ENCODE measurements around the gene TNNI3K.
A peak's percentile ranks its signal among the peaks of the same experiment; 100 is the strongest.

Gene TNNI3K

DNA sequence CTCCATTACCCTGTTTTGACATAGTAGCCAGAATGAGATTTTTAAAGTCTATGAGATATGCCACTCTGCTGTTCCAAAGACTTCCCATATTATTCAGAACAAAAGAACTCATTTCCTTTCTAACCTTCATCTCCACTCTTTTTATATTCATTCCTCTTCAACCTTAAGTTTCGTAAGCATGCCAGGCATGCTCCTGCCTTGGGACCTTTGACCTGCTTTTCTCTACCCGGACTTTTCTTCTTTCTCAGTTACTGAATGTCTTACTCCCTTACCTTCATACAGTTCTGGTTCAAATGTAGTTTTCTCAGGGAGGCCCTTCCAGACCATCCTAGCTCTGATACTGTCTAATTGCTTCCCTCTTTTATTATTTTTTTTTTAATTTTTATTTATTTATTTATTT lies 81.1 kb downstream of the TNNI3K start:
- DNase-seq = no peak

DNA sequence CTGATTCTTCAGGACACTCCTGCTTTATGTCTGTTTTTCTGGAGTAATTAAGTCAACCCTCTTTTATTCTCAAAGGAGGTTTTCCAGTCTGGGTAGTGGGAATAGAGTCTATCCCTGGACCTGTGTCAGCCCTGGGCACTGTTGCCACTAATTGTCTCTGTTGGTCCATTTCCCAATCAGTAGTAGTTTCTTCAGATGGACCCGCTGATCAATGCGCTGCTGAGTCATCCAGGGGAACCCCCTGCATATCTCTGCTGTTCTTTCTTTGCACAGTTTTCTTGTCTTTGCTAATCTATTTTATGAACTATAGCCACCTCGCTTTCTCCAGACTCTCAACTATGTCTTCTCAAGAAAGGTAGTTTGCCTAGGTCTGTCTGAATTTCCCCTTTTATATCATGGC lies 82.5 kb downstream of the TNNI3K start:
- DNase-seq = no peak

DNA sequence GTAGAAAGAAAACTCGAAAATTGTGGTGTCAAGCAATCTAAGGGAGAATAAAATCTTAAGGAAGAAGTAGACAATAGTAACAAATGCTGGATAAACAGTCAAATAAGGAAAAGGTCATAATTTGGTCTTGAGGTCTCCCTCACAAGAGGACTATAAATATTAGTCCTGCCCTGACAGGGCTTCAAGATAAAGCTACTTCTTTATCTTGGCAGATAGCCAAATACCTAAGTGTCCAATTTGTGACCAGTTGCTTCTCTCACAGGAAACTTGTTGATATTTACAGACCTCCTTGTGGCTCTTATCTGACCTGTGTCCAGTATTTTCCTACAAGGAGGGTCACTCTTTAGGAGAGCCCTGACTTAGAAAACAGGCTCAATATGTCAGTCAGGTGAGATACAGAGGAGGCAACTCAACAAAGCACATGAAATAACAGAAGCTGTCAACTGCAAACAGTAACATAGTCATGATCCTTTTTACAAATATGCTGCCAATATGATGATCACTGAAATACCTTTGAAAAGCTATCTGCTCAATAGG lies 88.8 kb downstream of the TNNI3K start:
- DNase-seq = peak in 1 of 3 experiments; percentile 60

DNA sequence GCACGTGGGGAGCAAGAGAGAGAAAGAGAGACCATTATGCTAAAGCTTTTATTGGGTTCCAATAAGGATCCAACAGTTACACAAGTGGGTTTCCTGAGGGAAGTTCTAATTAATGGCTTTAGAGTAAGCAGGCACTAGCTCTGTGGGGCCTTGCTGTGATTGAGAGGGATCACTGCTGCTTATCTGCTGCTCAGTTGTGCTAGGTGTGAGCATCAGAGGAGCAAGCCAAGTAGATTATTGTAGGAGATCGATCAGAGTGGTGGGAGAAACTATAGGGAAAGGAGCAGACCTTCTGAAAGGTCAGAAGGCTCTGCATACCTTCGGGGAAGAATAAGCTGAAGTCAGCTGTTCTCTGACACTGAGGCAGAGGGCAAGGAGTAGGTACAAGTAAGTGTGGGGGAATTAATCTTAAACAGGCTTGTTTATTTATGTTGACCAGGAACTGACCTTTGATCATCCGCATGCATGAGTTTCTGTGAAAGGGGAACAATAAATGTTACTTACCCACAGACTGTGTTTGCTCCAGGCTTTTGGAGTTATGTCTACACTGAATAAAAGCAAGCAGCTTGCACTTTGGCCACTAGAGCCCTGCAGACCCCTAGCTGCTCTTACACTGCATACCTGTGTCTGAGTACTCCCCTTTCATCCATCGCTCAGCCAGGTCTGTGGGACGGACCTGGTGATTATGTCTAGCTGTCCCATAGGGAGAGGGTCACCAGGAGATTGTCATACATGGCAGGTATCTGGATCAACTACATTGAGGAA lies 89.7 kb downstream of the TNNI3K start:
- DNase-seq = no peak

DNA sequence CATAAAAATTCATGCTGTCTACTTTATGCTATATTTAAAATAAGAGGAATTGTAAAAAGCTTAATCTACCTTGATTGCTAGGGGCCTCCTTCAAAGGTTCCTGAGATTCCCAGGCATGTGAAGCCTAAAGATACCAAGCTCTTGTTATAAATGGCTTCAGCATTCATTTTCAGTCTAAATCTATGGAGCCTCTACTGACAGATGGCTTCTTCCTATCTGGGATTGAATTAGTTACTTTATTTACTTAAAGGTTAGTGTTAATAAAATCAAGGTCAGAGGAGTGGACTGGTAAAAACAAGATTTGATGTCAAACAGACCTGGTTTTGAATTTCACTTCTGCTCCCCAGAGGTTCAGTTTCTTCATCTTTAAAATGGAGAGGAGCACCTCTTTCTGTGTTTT lies 93.7 kb downstream of the TNNI3K start:
- DNase-seq = no peak

DNA sequence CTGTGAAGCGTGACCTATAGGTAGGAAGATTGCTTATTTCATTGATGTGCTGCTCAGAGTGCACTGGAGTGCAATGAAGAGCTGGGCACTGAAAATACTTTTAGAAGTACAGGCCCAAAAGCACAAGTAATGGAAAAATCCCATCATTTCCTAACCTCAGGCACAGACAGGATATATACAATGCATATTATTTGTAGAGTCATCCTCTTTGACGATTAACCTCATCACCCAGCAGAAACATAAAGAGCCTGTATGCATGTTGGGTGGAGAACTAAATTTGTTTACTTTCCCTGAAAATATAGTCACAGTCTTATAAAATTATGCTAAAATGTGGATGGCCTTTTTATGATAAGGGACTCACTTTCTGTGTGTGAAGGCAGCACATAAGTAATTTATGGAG lies 98.1 kb downstream of the TNNI3K start:
- peak in 1 of 3 experiments; percentile 76 for DNase-seq

DNA sequence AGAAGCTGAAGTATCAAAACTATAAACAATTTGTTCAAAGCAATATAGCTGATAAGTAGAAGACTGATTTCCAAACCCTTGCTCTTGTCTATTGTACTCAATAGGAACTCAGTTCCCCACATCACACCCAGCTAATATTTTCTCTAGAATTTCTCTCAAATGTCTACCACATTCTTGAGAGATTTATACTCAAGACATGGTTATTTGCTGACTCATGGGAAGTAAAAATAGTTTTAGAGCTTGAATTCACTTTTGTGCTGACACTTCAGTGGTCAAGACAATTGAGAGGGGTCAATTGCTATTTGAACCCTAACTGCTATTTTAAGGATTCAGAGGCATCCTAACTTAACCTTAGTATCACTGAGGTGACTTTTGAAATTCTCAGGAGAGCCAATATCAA lies 99.0 kb downstream of the TNNI3K start:
- DNase-seq = no peak

DNA sequence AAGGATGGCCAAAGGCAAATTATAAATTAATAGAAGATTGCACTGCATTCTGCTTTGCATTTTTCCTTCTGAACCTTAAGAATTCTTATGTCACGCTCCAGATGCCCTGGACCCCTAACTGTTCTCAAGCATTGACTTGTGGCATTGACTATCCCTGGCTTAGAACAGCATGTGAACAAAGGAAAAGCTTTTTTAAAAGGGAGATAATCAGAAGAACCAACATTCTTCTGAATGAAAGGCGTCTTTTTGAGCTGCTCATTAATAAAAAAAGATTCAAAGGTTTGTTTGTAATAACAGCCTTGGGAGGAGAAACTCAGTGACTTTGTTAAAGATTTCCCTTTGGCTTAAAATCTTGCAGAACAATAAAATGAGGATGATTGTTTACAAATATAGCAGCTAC lies 105.5 kb downstream of the TNNI3K start:
- peak in 1 of 3 experiments; percentile 23 for DNase-seq

DNA sequence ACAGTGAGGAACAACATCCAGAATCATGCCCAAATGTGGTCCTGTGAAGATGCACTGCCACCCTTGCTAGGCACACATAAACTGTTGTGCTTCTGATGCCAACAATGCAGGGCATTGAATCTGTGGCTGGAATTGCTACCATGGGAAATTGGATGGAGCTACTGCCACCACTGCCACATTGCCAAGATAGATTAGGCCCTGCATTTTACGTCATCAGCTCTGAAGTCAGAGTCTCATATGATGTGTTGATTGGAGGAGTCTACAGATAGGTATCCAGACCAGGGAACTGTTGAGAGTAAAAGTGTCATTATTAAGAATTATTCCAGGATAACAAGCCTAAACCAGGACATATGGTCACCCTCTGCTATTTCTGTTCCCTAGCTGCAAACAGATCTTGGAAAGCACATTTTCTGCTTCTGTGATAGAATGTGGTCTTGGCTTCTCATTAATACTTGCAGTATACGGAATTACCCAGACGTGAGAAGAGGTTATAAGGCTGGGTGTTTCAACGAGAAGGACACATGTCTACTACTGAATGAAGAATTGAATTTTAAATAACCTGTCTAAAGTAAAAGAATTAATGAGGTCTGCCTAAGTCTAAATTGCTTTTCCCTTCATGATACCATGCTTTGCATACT lies 106.6 kb downstream of the TNNI3K start:
- no peak for DNase-seq

DNA sequence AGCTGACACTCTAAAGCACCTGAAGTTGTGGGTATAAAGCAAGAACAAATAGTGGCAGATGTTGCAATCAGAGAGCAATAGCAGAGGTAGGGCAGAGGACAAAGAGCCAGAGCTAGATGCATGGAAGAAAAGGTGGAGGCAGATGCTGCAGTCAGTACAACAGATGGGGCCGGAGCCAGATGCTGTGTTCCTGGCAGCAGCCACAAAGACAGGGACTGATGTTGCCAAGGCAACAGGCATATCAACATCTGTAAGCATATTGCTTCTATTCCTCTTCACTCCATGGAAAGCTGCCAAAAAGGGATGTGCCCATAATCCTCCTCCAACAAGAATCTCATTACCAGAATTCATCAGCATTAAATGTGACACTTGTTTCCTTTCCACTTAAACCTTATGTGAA lies 108.0 kb downstream of the TNNI3K start:
- peak; percentile 69 to 95 (median 91) for DNase-seq

DNA sequence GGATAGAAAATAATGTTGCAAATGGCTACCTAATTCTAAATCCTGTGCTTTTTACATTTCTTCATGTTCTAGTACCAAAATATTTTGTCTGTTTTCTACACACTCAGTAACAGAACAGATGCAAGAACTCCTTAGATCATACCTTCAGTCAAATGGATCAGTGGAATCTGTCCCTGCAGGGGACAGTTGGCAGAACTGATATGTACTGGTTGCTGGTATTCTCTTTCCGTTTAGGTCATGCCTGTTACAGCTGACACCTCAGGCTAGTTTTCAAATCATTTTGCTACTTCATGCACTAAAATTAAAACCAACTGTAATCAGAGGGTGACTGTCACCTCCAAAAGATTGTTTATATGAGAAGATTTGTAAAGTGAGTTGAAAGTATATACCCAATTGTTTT lies 109.2 kb downstream of the TNNI3K start:
- no peak for DNase-seq

DNA sequence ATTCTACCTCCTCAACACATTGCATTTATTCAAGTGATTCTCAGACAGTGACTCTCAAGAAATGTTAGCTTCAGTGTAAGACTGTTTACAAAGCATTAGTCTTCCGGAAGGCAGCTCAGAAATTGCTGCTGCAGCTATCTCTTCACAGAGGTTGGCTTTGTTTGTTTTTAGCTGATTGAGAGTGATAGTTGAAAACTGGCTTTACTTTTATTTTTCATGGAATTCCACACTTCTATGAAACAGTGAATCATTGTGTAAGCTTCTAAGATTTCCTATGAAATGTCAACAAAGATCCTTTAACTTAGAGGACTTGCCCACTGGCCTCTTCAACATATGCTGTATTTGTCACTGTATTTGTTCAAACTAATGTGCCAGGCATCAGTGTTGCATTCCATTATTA lies 121.3 kb downstream of the TNNI3K start:
- no peak for DNase-seq

DNA sequence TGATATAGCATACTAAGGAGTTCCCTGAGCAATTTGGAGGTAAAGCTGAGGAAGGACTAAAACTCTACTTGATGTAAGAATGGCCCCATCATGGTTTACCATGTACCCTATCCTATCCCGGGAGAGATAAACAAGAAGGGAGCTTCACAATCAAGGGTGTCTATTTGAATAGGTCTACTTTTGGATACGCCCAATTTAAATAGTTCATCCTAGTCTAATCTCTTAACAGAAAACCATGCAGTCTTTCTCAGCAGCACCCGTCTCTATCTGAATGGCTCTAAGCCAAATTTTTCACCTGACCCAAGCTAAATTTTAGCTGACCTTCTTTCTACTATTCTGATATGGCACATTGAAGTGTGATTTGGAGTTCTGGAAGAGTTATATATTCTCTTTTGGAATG lies 122.0 kb downstream of the TNNI3K start:
- DNase-seq = no peak

DNA sequence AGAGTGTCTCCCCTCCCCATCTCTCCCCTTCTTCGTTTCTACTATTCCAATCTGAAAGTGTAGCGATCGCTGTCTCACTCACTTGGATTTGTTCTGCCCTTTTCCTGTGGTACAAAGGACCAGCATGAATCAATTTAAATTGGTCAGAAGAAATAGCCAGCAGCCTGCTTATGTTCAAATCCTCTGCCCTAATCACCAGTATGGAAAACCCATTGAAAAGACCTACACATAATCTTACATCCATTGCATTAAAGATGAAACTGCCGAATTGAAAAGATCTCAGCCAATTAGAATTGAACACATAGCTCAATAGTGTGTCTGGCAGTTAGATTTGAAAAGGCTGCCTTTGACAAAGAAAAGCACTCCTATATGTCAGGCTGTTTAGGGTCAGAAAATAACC lies 122.6 kb downstream of the TNNI3K start:
- no peak for DNase-seq

DNA sequence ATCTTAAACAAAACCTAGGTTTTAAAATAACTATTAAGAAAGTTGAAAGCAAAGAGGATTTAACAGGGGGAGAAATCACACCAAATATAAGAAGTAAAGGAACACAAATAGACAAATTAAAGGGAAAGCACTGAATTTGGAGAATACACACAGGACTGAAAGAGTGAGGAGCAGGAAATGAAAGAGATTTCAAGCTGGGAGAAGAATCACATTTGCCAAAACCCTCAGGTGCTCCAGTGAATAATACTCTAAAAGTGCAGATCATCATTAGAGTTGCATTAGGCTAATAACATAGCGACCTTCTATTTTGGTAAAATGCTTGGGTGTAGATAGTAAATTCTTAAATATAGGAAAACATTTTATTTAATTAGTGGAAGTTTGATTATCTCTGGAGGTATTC lies 127.5 kb downstream of the TNNI3K start:
- DNase-seq = no peak

DNA sequence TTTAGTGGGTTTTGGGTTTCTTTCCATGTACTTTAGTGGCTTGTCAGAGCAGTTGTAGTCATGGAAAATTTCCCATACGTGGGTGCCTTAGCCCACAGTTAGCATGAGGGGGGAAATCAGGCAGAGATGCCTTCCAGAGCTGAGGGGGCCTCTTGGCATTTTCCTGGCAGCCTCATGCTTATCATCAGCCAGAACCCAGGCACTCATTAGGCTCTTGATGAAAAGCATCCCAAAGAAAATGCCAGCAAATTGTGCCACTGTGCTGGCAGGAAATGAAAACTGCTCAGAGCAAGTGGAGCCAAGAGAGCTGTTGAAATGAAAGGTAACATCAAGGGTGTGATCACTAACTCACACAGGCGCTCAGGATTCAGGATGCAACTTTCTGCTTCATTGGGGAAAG lies 128.0 kb downstream of the TNNI3K start:
- DNase-seq = no peak

DNA sequence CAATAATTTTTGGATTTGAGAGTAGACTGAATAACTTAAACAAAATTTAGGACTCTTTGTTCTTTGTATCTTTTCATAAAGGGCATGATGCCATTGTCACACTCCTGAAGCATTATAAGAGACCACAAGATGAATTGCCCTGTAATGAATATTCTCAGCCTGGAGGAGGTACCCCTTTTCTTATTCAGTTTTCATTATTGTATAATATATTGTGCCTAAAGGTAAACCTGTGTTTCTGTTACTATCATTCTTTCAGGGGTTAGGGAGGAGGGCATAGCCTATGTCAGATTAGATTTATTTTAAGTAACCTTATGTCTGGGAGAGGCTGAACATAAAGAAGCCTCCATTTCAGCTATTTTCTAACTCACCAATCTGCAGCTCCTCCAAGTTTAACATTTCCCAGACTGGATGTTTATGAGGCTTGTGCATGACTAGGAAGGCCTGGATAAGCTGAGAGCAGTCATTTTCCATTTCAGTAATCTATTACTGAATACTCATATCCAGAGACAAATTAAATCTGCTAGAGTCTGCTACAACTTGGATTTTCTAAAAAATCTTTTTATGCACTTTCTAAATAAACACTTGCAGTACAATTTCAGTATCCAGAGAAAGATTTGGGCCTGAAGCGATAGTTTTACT lies 132.1 kb downstream of the TNNI3K start:
- no peak for DNase-seq

DNA sequence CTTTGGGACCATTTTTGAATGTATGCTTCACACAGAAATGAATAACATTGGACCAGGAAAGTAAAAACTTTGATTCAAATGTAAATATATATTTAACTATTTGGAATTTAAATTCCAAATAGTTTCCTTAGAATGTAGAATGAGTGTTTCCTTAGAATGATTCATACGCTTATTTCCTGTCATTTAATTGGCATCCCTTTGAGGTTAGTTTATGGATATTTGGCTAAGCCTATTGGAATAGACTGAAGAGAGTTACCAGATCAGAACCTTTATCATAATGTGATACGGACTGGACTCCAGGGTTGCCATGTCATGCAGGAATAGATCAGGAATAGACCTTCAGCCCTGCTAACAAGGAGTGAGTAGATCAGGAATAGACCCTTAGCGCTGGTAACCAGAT lies 133.1 kb downstream of the TNNI3K start:
- no peak for DNase-seq

DNA sequence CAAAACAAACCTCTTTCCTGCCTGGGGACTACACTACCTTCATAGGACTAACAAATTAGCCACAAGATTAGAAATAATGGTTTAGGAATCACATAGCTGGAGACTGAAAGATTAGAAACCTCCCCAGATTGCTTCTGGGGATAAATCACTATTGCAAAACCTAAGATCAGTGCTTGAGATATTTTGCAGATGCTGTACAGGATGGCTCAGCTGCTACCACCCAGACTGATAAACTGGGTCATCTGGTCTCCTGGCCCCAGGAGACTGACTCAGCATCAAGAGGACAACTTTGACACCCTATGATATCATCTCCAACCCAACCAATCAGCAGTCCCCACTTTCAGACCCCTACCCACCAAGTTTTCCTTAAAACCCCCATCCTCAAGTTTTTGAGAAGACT lies 140.2 kb downstream of the TNNI3K start:
- DNase-seq = no peak

DNA sequence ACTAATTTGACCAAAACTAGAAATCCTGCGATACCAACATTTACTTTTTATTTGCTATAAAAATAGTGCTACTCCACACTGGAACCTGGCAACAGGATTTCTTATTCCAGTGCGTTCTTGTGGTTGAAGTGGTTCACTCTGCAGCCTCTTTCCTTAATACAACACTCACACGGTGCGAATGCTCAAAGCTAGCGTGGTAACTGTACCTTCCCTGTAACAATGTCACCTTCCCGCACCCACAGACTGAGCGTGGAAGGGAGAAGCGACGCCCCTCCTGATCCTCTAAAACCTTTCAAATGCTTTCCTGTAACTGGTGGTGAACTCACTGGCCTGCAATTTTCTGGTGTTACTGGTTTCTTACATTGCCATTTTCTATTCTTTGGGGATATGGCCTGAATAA lies 145.1 kb downstream of the TNNI3K start:
- DNase-seq = no peak

DNA sequence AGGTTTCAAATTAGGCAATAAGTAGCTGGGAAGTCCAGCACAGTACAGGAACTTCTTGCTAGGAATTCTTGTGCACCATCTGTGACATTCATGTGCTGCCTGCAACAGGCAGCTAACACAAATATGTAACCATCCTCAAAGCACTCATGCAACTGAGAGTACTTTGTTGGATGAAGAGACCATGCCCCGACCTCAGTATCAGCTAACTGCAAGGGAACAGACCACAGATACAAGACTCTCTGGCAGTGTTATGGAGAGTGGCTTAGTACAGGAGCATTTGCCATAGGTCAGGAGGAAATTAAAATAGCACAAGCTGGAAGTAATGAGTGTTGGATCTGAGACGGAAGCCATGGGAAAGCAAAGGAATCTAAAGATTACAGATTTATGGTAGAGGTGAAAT lies 153.7 kb downstream of the TNNI3K start:
- no peak for DNase-seq

DNA sequence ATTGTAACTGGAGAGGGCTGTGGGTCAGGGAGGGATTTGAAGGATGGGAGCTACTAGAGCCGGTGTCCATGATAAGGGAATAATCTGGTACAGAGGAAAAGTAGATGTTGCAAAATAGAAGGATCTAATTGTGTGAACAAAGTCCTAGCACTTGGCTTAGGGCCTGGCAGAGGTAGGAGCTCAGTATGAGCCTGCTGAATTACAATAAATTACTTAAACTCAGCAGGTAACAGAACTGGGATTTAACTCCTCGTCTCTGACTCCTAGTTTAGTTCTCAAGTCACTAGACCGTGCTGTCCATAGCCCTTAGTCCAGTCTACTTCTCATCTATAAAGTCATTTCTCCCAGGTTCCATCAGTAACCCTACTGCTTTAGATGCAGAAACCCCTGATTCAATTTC lies 157.0 kb downstream of the TNNI3K start:
- DNase-seq = no peak

DNA sequence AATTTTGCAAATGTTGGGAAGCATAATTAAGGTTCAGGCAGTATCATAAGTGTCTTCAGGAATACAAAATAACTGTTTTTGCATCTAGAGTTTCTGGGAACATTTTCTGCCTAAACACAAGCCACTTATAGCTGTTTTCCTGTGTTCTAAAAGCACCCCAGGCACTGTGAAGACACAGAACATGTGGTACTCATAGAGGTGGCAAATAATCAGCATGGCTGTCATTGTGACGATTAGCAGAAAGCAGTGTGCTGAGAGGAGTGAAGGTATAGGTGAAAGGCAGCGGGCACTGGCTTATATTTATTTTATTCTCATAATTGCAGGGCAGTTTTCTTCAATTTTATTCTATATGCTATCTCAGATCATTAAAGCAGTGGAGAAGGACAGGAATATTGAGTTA lies 157.7 kb downstream of the TNNI3K start:
- peak in 2 of 3 experiments; percentile 12 to 57 for DNase-seq

DNA sequence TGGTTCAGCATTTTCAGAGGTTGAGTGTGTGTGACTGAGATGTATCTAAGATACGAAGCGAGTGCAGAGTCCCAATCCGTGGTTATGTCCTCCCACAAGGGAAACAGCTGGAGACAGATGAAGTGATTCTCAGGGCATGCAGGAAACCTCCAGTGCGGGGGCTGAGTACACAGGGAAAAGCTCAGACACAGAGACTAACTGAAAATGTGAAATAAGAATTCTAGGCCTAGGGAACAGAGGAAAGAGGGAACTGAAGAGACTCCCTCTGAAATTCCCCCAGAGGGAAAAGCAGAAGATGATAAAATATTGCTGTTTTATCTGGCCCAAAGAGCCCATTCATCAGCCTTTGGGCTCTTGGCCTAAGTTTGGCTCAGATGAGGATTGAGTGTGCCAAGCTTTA lies 160.4 kb downstream of the TNNI3K start:
- no peak for DNase-seq
